OCI-LY7 (cell line): ENCODE measurements around the gene S100A3. TPM values are rescaled to one million over a fixed set of nuclear protein-coding genes. Genes with fewer than 3 reads are reported as not detected.
"Not testable (repeated sequence)": the region's sequence is repeated elsewhere in the genome, so short reads cannot be mapped to it uniquely, and the experiment has no call there.

ENCODE experiments used
- BruUV-seq: library from RNA; stranded (reverse); fragments of 400-500 nt; replicated peaks from 2 replicates; lab custom pipeline; 2021; lab: Mats Ljungman, UMichigan
- CTCF ChIA-PET: fragments of 300-600 bp; sonication (Branson Sonifier 250); formaldehyde crosslinking; loops from one replicate; lab custom pipeline; 2022; ENCODE audit warnings: antibody characterized with exemption; ENCODE audit not compliant: unreplicated experiment; lab: Charles Lee
- POLR2A ChIA-PET: fragments of 300-600 bp; sonication (Branson Sonifier 250); formaldehyde crosslinking; loops from one replicate; lab custom pipeline; 2022; ENCODE audit warnings: antibody characterized with exemption; lab: Charles Lee
- DNase-seq: peaks from one replicate; pipeline ENCODE4 v3.0.0-alpha.2; 2015; ENCODE audit warnings: low spot score
- H2AFZ ChIP-seq: fragments of 200-600 bp; sonication (generic), shearing (Covaris generic); 2 replicates; pipeline ENCODE4 v1.6.1; 2014; ENCODE audit warnings: mild to moderate bottlenecking, antibody characterized with exemption, low read length, moderate library complexity
- H3K27ac ChIP-seq: fragments of 200-600 bp; sonication (generic); 2 replicates; pipeline ENCODE4 v1.5.1; 2014; ENCODE audit warnings: mixed run types, low read depth, mild to moderate bottlenecking, moderate library complexity, low read length, inconsistent platforms; ENCODE audit not compliant: poor library complexity, severe bottlenecking
- H3K36me3 ChIP-seq: fragments of 200-600 bp; sonication (generic); 2 replicates; pipeline ENCODE4 v1.6.1; 2014; ENCODE audit warnings: mild to moderate bottlenecking, antibody characterized with exemption, low read length, moderate library complexity, mixed read lengths; ENCODE audit not compliant: insufficient read depth
- H3K4me1 ChIP-seq: fragments of 200-600 bp; sonication (generic); 2 replicates; pipeline ENCODE4 v1.5.1; 2014; ENCODE audit warnings: mild to moderate bottlenecking, low read length; ENCODE audit not compliant: insufficient read depth, poor library complexity, severe bottlenecking
- H3K4me2 ChIP-seq: fragments of 200-600 bp; sonication (generic); 2 replicates; pipeline ENCODE4 v1.6.1; 2014; ENCODE audit warnings: mild to moderate bottlenecking, low read length
- H3K4me3 ChIP-seq: fragments of 200-600 bp; sonication (generic); 2 replicates; pipeline ENCODE4 v1.5.1; 2014; ENCODE audit warnings: mild to moderate bottlenecking, low read depth, low read length; ENCODE audit not compliant: poor library complexity, severe bottlenecking
- H3K79me2 ChIP-seq: fragments of 200-600 bp; sonication (generic); 2 replicates; pipeline ENCODE4 v1.6.1; 2016; ENCODE audit warnings: low read depth, mild to moderate bottlenecking, low read length, moderate library complexity, mixed read lengths; ENCODE audit not compliant: insufficient read depth
- H3K9me2 ChIP-seq: fragments of 200-600 bp; sonication (generic); 2 replicates; pipeline ENCODE4 v1.6.1; 2016; ENCODE audit warnings: mild to moderate bottlenecking, low read length, mixed read lengths; ENCODE audit not compliant: insufficient read depth
- H3K9me3 ChIP-seq: fragments of 200-600 bp; sonication (generic); 2 replicates; pipeline ENCODE4 v1.6.1; 2014; ENCODE audit warnings: mild to moderate bottlenecking, mixed run types, low read length, mixed read lengths
- H4K20me1 ChIP-seq: fragments of 200-600 bp; sonication (generic); 2 replicates; pipeline ENCODE4 v1.6.1; 2014; ENCODE audit warnings: mild to moderate bottlenecking, antibody characterized with exemption, low read length, moderate library complexity, mixed read lengths; ENCODE audit not compliant: insufficient read depth
- CTCF ChIP-seq: fragments of 200-600 bp; sonication (generic); conservative IDR thresholded peaks from 2 replicates; pipeline ENCODE4 v1.5.1; 2014; ENCODE audit warnings: mild to moderate bottlenecking, antibody characterized with exemption, low read length, moderate library complexity, mixed read lengths
- EZH2phosphoT487 ChIP-seq: fragments of 200-600 bp; sonication (generic); IDR thresholded peaks from 2 replicates; pipeline ENCODE4 v1.6.1; 2018; ENCODE audit warnings: low read depth, borderline replicate concordance, mild to moderate bottlenecking, mixed run types, antibody characterized with exemption, low read length, moderate library complexity, mixed read lengths
- intact Hi-C: fragments of 100-400 bp; cut with micrococcal nuclease; formaldehyde crosslinking; loops from one replicate; pipeline ENCODE4 v1.10.0; 2022; ENCODE audit not compliant: unreplicated experiment
- total RNA-seq, 2 experiments: library from RNA; depleted of rRNA in 1 of 2; stranded (reverse); fragments of >200 nt in 1 of 2; shearing (Covaris generic) in 1 of 2; gene quantifications; 2 replicates each; pipeline ENCODE4 v1.2.3, GENCODE V29; 2014 to 2022

S100A3 gene
- total RNA-seq, 2 experiments from 2014 or later = not detected

GRCh38 chr1:153563991-153564390 lies 14.9 kb upstream of the S100A3 start:
- Histone ChIP-seq H3K79me2 (no peaks in the 10 kb centered on the region), H4K20me1 (no peaks in the 10 kb centered on the region), H3K9me2 (no peaks in the 10 kb centered on the region), H3K4me2 (no peak overlapping the region), H2AFZ (no peak overlapping the region), H3K4me3 (no peak overlapping the region), H3K36me3 (no peaks in the 10 kb centered on the region), H3K27ac (no peak overlapping the region), H3K9me3 (no peaks in the 10 kb centered on the region), H3K4me1 (peaks cover 4% of the 10 kb centered on the region)
- no TSS peak for BruUV-seq
- POLR2A ChIA-PET = no interaction called here
- TF ChIP-seq CTCF (no peak), EZH2phosphoT487 (no peak)
- DNase-seq = no peak
- CTCF ChIA-PET = interaction anchor here (1.2 kb wide), 1 partner anchor 35 kb away, joined by 3 read pairs; no protein-coding TSS in a partner anchor
- intact Hi-C loops = no loop called here

GRCh38 chr1:153563483-153563901 lies 14.4 kb upstream of the S100A3 start:
- POLR2A ChIA-PET = no interaction called here
- TF ChIP-seq EZH2phosphoT487 (no peak), CTCF (no peak)
- CTCF ChIA-PET = interaction anchor here (1.2 kb wide), 1 partner anchor 36 kb away, joined by 3 read pairs; no protein-coding TSS in a partner anchor
- Histone ChIP-seq H3K4me1 (no peaks in the 10 kb centered on the region), H3K36me3 (no peaks in the 10 kb centered on the region), H3K4me2 (no peak overlapping the region), H3K9me2 (no peaks in the 10 kb centered on the region), H4K20me1 (no peaks in the 10 kb centered on the region), H3K27ac (no peak overlapping the region), H2AFZ (no peak overlapping the region), H3K79me2 (no peaks in the 10 kb centered on the region), H3K9me3 (no peaks in the 10 kb centered on the region), H3K4me3 (no peak overlapping the region)
- no peak for DNase-seq
- intact Hi-C loops = no loop called here
- no TSS peak for BruUV-seq

- H3K9me2 ChIP-seq, BruUV-seq, H3K36me3 ChIP-seq, H2AFZ ChIP-seq, H3K9me3 ChIP-seq, H3K79me2 ChIP-seq, H3K4me1 ChIP-seq, DNase-seq, H3K4me2 ChIP-seq, POLR2A ChIA-PET, H3K27ac ChIP-seq, CTCF ChIA-PET, H3K4me3 ChIP-seq, intact Hi-C loops, H4K20me1 ChIP-seq: not testable (repeated sequence)
These were observed 13.0 kb upstream of the S100A3 start for GRCh38 chr1:153562021-153562420.
